ENCODE measurements around the gene FBN3.

FBN3 gene

GRCh38 chr19:8020681-8021080, 128.7 kb downstream of the FBN3 start:
- DNase-seq (ENCODE audit: low spot score), result no peak

- DNase-seq (ENCODE audit: low spot score), result peak; percentile 38
These were observed 131.6 kb downstream of the FBN3 start for GRCh38 chr19:8017808-8018207.
